Inferior parietal cortex (tissue), 1 donor: ENCODE measurements around the gene H1-8.
"Not testable (repeated sequence)": the region's sequence is repeated elsewhere in the genome, so short reads cannot be mapped to it uniquely, and the experiment has no call there.

ENCODE experiments used
- DNase-seq: peaks from one replicate; pipeline ENCODE4 v3.0.0-alpha.2; 2016; ENCODE audit errors: extremely low spot score

The H1-8 gene

GRCh38 chr3:129515108-129515820, 27.7 kb upstream of the H1-8 start:
- DNase-seq, result not testable (repeated sequence)

GRCh38 chr3:129515821-129516432, 27.0 kb upstream of the H1-8 start:
- not testable (repeated sequence) for DNase-seq

GRCh38 chr3:129517516-129517915, 25.5 kb upstream of the H1-8 start:
- no peak for DNase-seq

GRCh38 chr3:129518038-129518561, 24.9 kb upstream of the H1-8 start:
- DNase-seq, result no peak

- no peak for DNase-seq
Measured at GRCh38 chr3:129518581-129518980, 24.4 kb upstream of the H1-8 start.

GRCh38 chr3:129519449-129519848, 23.5 kb upstream of the H1-8 start:
- DNase-seq, result no peak

GRCh38 chr3:129519896-129520715, 22.9 kb upstream of the H1-8 start:
- no peak for DNase-seq

- no peak for DNase-seq
Measured at GRCh38 chr3:129520960-129521359, 22.0 kb upstream of the H1-8 start.

GRCh38 chr3:129521611-129522010, 21.4 kb upstream of the H1-8 start:
- DNase-seq, result no peak

- DNase-seq, result no peak
Measured at GRCh38 chr3:129522953-129523352, 20.0 kb upstream of the H1-8 start.

GRCh38 chr3:129524081-129524480, 18.9 kb upstream of the H1-8 start:
- DNase-seq, result no peak

- DNase-seq, result no peak
Measured at GRCh38 chr3:129525341-129525968, 17.5 kb upstream of the H1-8 start.

GRCh38 chr3:129526121-129526900, 16.7 kb upstream of the H1-8 start:
- DNase-seq, result no peak

- DNase-seq, result no peak
Measured at GRCh38 chr3:129527262-129527661, 15.7 kb upstream of the H1-8 start.

GRCh38 chr3:129528589-129529100, 14.3 kb upstream of the H1-8 start, which contains the start of gene RHO:
RHO (plus strand) TSS chr3:129528639; CDS start chr3:129528734, 95 bp downstream.
- no peak for DNase-seq

GRCh38 chr3:129529436-129530210, 13.4 kb upstream of the H1-8 start:
- no peak for DNase-seq

- no peak for DNase-seq
Measured at GRCh38 chr3:129530251-129530791, 12.7 kb upstream of the H1-8 start.

GRCh38 chr3:129530821-129531220, 12.2 kb upstream of the H1-8 start:
- DNase-seq, result no peak

- no peak for DNase-seq
Measured at GRCh38 chr3:129531699-129532098, 11.3 kb upstream of the H1-8 start.

GRCh38 chr3:129532261-129532660, 10.7 kb upstream of the H1-8 start:
- no peak for DNase-seq
